IMR-90 (cell line): Measurements from ENCODE around the gene CCDC87. TPM values are rescaled to one million over a fixed set of nuclear protein-coding genes. Genes with fewer than 3 reads are reported as not detected.

Experiments used
- ATAC-seq: fragments of 200-7000 bp; cut with Tn5 transposase; 2 replicates; pipeline ENCODE4 v1.9.1; 2020; ENCODE audit warnings: low read depth, mild to moderate bottlenecking, moderate library complexity
- BruUV-seq: library from RNA; stranded (reverse); fragments of 400-500 nt; replicated peaks from 2 replicates; lab custom pipeline; 2021; lab: Mats Ljungman, UMichigan
- CTCF ChIA-PET: fragments of 300-600 bp; formaldehyde crosslinking; extraction: SDS; loops from one replicate; lab custom pipeline; 2021; ENCODE audit warnings: antibody characterized with exemption; lab: Yijun Ruan, JAX
- POLR2A ChIA-PET: fragments of 300-600 bp; sonication (Branson Sonifier 250); formaldehyde crosslinking; loops from one replicate; lab custom pipeline; 2022; ENCODE audit warnings: antibody characterized with exemption; ENCODE audit not compliant: unreplicated experiment; lab: Charles Lee
- DNase-seq: peaks from one replicate; pipeline ENCODE4 v3.0.0; 2013
- H2AFZ ChIP-seq: replicated peaks from 2 replicates; pipeline ENCODE3; 2013; ENCODE audit warnings: low read length, mild to moderate bottlenecking; ENCODE audit not compliant: poor library complexity
- H2AK5ac ChIP-seq: 2 replicates; pipeline ENCODE4 v1.6.1; 2013; ENCODE audit warnings: low read depth, low read length, inconsistent platforms
- H2AK9ac ChIP-seq: replicated peaks from 2 replicates; pipeline ENCODE3; 2013; ENCODE audit warnings: mild to moderate bottlenecking, low read depth, low read length, moderate library complexity; ENCODE audit not compliant: poor library complexity
- H2BK120ac ChIP-seq: 2 replicates; pipeline ENCODE4 v1.6.1; 2013; ENCODE audit warnings: low read depth, low read length, inconsistent platforms
- H2BK15ac ChIP-seq: 3 replicates; pipeline ENCODE4 v1.6.1; 2013; ENCODE audit warnings: low read depth, low read length, inconsistent platforms
- H2BK20ac ChIP-seq: 2 replicates; pipeline ENCODE4 v1.6.1; 2013; ENCODE audit warnings: low read depth, mild to moderate bottlenecking, inconsistent platforms, low read length, moderate library complexity
- H2BK5ac ChIP-seq: 2 replicates; pipeline ENCODE4 v1.6.1; 2013; ENCODE audit warnings: mild to moderate bottlenecking, low read depth, low read length, inconsistent platforms; ENCODE audit not compliant: poor library complexity, severe bottlenecking
- H3K14ac ChIP-seq: replicated peaks from 2 replicates; pipeline ENCODE4 v1.6.1; 2013; ENCODE audit warnings: low read depth, low read length, inconsistent platforms
- H3K18ac ChIP-seq: 2 replicates; pipeline ENCODE4 v1.6.1; 2013; ENCODE audit warnings: low read depth, low read length, control low read depth
- H3K23ac ChIP-seq: 2 replicates; pipeline ENCODE4 v1.6.1; 2013; ENCODE audit warnings: low read depth, low read length, inconsistent platforms
- H3K27ac ChIP-seq: 2 replicates; pipeline ENCODE4 v1.5.1; 2013; ENCODE audit warnings: mild to moderate bottlenecking, control low read depth, low read length; ENCODE audit not compliant: insufficient read depth
- H3K27me3 ChIP-seq: 2 replicates; pipeline ENCODE4 v1.6.1; 2013; ENCODE audit warnings: low read length; ENCODE audit not compliant: control insufficient read depth, insufficient read depth
- H3K36me3 ChIP-seq: 2 replicates; pipeline ENCODE4 v1.6.1; 2013; ENCODE audit warnings: low read length, mixed read lengths; ENCODE audit not compliant: control insufficient read depth, insufficient read depth
- H3K4ac ChIP-seq: 2 replicates; pipeline ENCODE4 v1.6.1; 2013; ENCODE audit warnings: low read depth, low read length, inconsistent platforms
- H3K4me1 ChIP-seq: 2 replicates; pipeline ENCODE4 v1.6.1; 2013; ENCODE audit warnings: low read length, mixed read lengths; ENCODE audit not compliant: control insufficient read depth, insufficient read depth
- H3K4me2 ChIP-seq: 2 replicates; pipeline ENCODE4 v1.6.1; 2013; ENCODE audit warnings: low read depth, mild to moderate bottlenecking, control low read depth, low read length, moderate library complexity
- H3K4me3 ChIP-seq: 2 replicates; pipeline ENCODE4 v1.5.1; 2013; ENCODE audit warnings: low read depth, mild to moderate bottlenecking, control low read depth, low read length, moderate library complexity; ENCODE audit not compliant: insufficient read depth
- H3K56ac ChIP-seq: 2 replicates; pipeline ENCODE4 v1.6.1; 2013; ENCODE audit warnings: low read length, inconsistent platforms; ENCODE audit not compliant: insufficient read depth; ENCODE audit errors: extremely low read depth
- H3K79me1 ChIP-seq, 2 experiments: 2 replicates each; pipeline ENCODE4 v1.6.1; 2013; ENCODE audit warnings: low read length in 2 of 2, inconsistent platforms in 1 of 2, low read depth in 1 of 2
- H3K9ac ChIP-seq: 2 replicates; pipeline ENCODE4 v1.6.1; 2013; ENCODE audit warnings: low read depth, low read length, control low read depth
- H3K9me1 ChIP-seq: 2 replicates; pipeline ENCODE4 v1.6.1; 2013; ENCODE audit warnings: low read length, inconsistent platforms; ENCODE audit not compliant: insufficient read depth
- H3K9me3 ChIP-seq: 2 replicates; pipeline ENCODE4 v1.6.1; 2013; ENCODE audit warnings: low read length; ENCODE audit not compliant: control insufficient read depth, insufficient read depth
- H4K20me1 ChIP-seq: 2 replicates; pipeline ENCODE4 v1.6.1; 2013; ENCODE audit warnings: low read length, inconsistent platforms; ENCODE audit not compliant: insufficient read depth
- H4K5ac ChIP-seq: 2 replicates; pipeline ENCODE4 v1.6.1; 2013; ENCODE audit warnings: mild to moderate bottlenecking, low read depth, low read length, control low read depth
- H4K8ac ChIP-seq, 2 experiments: 2 replicates each; pipeline ENCODE4 v1.6.1; 2013; ENCODE audit warnings: low read depth in 2 of 2, low read length in 2 of 2, control low read depth in 1 of 2, inconsistent platforms in 1 of 2
- H4K91ac ChIP-seq: 2 replicates; pipeline ENCODE4 v1.6.1; 2013; ENCODE audit warnings: low read depth, low read length, inconsistent platforms; ENCODE audit not compliant: insufficient read depth
- CEBPB ChIP-seq: IDR thresholded peaks from 2 replicates; pipeline ENCODE4 v1.6.1; 2012; ENCODE audit warnings: low read depth, low read length, improper control_type of control experiment
- CHD1 ChIP-seq: IDR thresholded peaks from 2 replicates; pipeline ENCODE4 v1.6.1; 2012; ENCODE audit warnings: low read depth, low read length, improper control_type of control experiment
- ELK1 ChIP-seq: fragments of 150-350 bp; IDR thresholded peaks from 2 replicates; pipeline ENCODE4 v1.6.1; 2016; ENCODE audit warnings: low read depth, mild to moderate bottlenecking, low read length, moderate library complexity, borderline replicate concordance
- MAFK ChIP-seq: IDR thresholded peaks from 2 replicates; pipeline ENCODE4 v1.6.1; 2012; ENCODE audit warnings: low read depth, low read length, improper control_type of control experiment
- MAZ ChIP-seq: IDR thresholded peaks from 2 replicates; pipeline ENCODE4 v1.6.1; 2012; ENCODE audit warnings: low read depth, mild to moderate bottlenecking, low read length, improper control_type of control experiment, moderate library complexity, borderline replicate concordance
- MXI1 ChIP-seq: IDR thresholded peaks from 2 replicates; pipeline ENCODE4 v1.6.1; 2012; ENCODE audit warnings: low read depth, mild to moderate bottlenecking, low read length, moderate library complexity, borderline replicate concordance
- POLR2A ChIP-seq: IDR thresholded peaks from 2 replicates; pipeline ENCODE4 v1.6.1; 2012; ENCODE audit warnings: mild to moderate bottlenecking, low read depth, low read length
- RAD21 ChIP-seq: IDR thresholded peaks from 2 replicates; pipeline ENCODE4 v1.6.1; 2012; ENCODE audit warnings: low read length, improper control_type of control experiment
- RCOR1 ChIP-seq: IDR thresholded peaks from 2 replicates; pipeline ENCODE4 v1.6.1; 2012; ENCODE audit warnings: mild to moderate bottlenecking, low read length, improper control_type of control experiment; ENCODE audit not compliant: insufficient replicate concordance
- RFX5 ChIP-seq: IDR thresholded peaks from 2 replicates; pipeline ENCODE4 v1.8.0; 2012; ENCODE audit warnings: low read depth, mild to moderate bottlenecking, low read length, moderate library complexity
- SMC3 ChIP-seq: fragments of 150-350 bp; IDR thresholded peaks from 2 replicates; pipeline ENCODE4 v1.6.1; 2016; ENCODE audit warnings: low read depth, mild to moderate bottlenecking, antibody characterized with exemption, low read length, moderate library complexity
- USF2 ChIP-seq: fragments of 150-350 bp; IDR thresholded peaks from 2 replicates; pipeline ENCODE4 v1.6.1; 2017; ENCODE audit warnings: mild to moderate bottlenecking, antibody characterized with exemption, low read length, low read depth
- WGBS, 2 experiments: methylation state at CpG; one replicate each; pipeline versions ENCODE4 v1.1.5 to v1.1.7; 2013; ENCODE audit warnings: missing lambda C conversion rate in 2 of 2; ENCODE audit not compliant: insufficient read length in 1 of 2; ENCODE audit errors: extremely low coverage in 2 of 2; 5-methylcytosine and 5-hydroxymethylcytosine counted together
- dilution Hi-C: fragments of 300-500 bp; cut with HindIII; formaldehyde crosslinking; loops from one replicate; pipeline ENCODE4 v1.14.3; 2018; ENCODE audit warnings: low sequenced_read_pairs; ENCODE audit not compliant: unreplicated experiment
- in situ Hi-C: fragments of 300-500 bp; cut with MboI; formaldehyde crosslinking; loops from 3 replicates; pipeline ENCODE4 v1.14.3; 2019; ENCODE audit warnings: low sequenced_read_pairs, inconsistent platforms, mixed read lengths
- intact Hi-C: fragments of 100-400 bp; cut with micrococcal nuclease; formaldehyde crosslinking; loops from 2 replicates; pipeline ENCODE4 v1.10.0; 2022
- polyA plus RNA-seq, 3 experiments: library from polyadenylated mRNA; depleted of rRNA; stranded (reverse); fragments of >200 nt; gene quantifications; 2 replicates each; pipeline ENCODE4 v1.2.3, GENCODE V29; 2012; ENCODE audit warnings: low replicate concordance in 1 of 3
- total RNA-seq: library from RNA; depleted of rRNA; stranded (reverse); fragments of >200 nt; gene quantifications from 2 replicates; pipeline ENCODE4 v1.2.3, GENCODE V29; 2012

Gene CCDC87
- total and polyA plus RNA-seq, 2 of the 4 experiments (the other 2 are of a cell fraction): 0.18 to 0.19 TPM

- ChIA-PET CTCF (interaction anchor here (0.5 kb wide), 1 partner anchor 11 kb away, joined by 3 read pairs; no protein-coding TSS in a partner anchor), POLR2A (interaction anchor here (0.5 kb wide), 1 partner anchor 81 kb away, joined by 3 read pairs; no protein-coding TSS in a partner anchor)
- H4K8ac ChIP-seq: no peak overlapping the region
- H3K9ac ChIP-seq: no peak overlapping the region
- ATAC-seq: no peak
- H2AK5ac ChIP-seq: no peak overlapping the region
- no peak overlapping the region for H3K18ac ChIP-seq
- H3K4me3 ChIP-seq: no peak overlapping the region
- H2BK15ac ChIP-seq: no peak overlapping the region
- no peak overlapping the region for H2BK20ac ChIP-seq
- H3K9me1 ChIP-seq: peaks cover 4% of the 10 kb centered on the region; the same call in 1 of the 2 replicates
- no peak overlapping the region for H3K4me2 ChIP-seq
- H3K14ac ChIP-seq: no peak overlapping the region
- BruUV-seq: no TSS peak
- no peak overlapping the region for H2BK120ac ChIP-seq
- H2AFZ ChIP-seq: peak overlapping the region; percentile 97
- in situ Hi-C loops (no loop called here), intact Hi-C loops (loop anchor here (1.0 to 2.0 kb wide), 2 partner anchors 92 to 130 kb away; partner anchors contain the start of genes RBM4 and RBM4B), dilution Hi-C loops (no loop called here)
- no peak overlapping the region for H2BK5ac ChIP-seq
- 11% methylated on average over 12 of the region's 18 CpGs; no CpG with 5 or more reads in 1 of the 2 experiments for WGBS, 2 experiments
- no peak overlapping the region for H3K23ac ChIP-seq
- peaks cover 6% of the 10 kb centered on the region for H3K4me1 ChIP-seq
- no peak overlapping the region for H3K4ac ChIP-seq
- TF ChIP-seq CEBPB (no peak), RCOR1 (no peak), USF2 (no peak), MAZ (no peak), RAD21 (no peak), MAFK (no peak), POLR2A (no peak), CHD1 (no peak), MXI1 (no peak), SMC3 (no peak), RFX5 (no peak), ELK1 (no peak)
- no peak overlapping the region for H3K56ac ChIP-seq
- H3K79me1 ChIP-seq: peaks cover 3 to 19% of the 10 kb centered on the region in 2 experiments; a peak in 2 of 4 replicates
- H3K36me3 ChIP-seq: peaks cover 4% of the 10 kb centered on the region; the same call in 1 of the 2 replicates
- no peak overlapping the region for H2AK9ac ChIP-seq
- H4K91ac ChIP-seq: no peak overlapping the region
- H3K27me3 ChIP-seq: peaks cover 26% of the 10 kb centered on the region
- peaks cover 2% of the 10 kb centered on the region; the same call in 1 of the 2 replicates for H4K20me1 ChIP-seq
- no peaks in the 10 kb centered on the region for H3K9me3 ChIP-seq
- DNase-seq: no peak
- H3K27ac ChIP-seq: no peak overlapping the region
- no peak overlapping the region for H4K5ac ChIP-seq
Observed at GRCh38 chr11:66546966-66547661, 45.7 kb downstream of the CCDC87 start.
